ENCODE results near the gene ZNF646.

ZNF646 gene

GRCh38 chr16:31073970-31074813 is at the start of gene ZNF646, which contains the start of gene ZNF668:
TSS of gene ZNF646 (plus strand) at chr16:31074422. CDS start at chr16:31076325, 1,903 bp downstream.
TSS of gene ZNF668 (minus strand) at chr16:31074240. CDS start at chr16:31064459, 9,781 bp downstream.
- Histone ChIP-seq H2AFZ (ENCODE audit: low read depth, low read length, severe bottlenecking) (peak within 1 kb of the TSS; percentile 77), H3K9me2 (replicated peaks; ENCODE audit: insufficient read depth, low read length) (no peaks in the 10 kb centered on the region), H3K4me3 (ENCODE audit: insufficient read depth, low read length, poor library complexity, severe bottlenecking) (peak within 1 kb of the TSS; percentile 79), H3K9me3 (ENCODE audit: insufficient read depth, low read length) (no peaks in the 10 kb centered on the region), H3F3A (ENCODE audit: insufficient read depth) (peaks cover 7% of the 10 kb centered on the region; the same call in 1 of the 2 replicates), H3K27me3 (ENCODE audit: low read length) (no peaks in the 10 kb centered on the region), H3K79me2 (ENCODE audit: insufficient read depth, low read length) (peaks cover 53% of the 10 kb centered on the region), H3K9ac (ENCODE audit: low read length) (peak within 1 kb of the TSS; percentile 77), H3K4me2 (ENCODE audit: low read depth, low read length, poor library complexity, severe bottlenecking) (peak within 1 kb of the TSS; percentile 91), H4K20me1 (ENCODE audit: low read depth, low read length) (no peaks in the 10 kb centered on the region), H3K36me3 (ENCODE audit: low read length) (no peaks in the 10 kb centered on the region), H3K27ac (ENCODE audit: low read depth, low read length) (peak within 1 kb of the TSS; percentile 75)
- TF ChIP-seq EZH2phosphoT487 (conservative IDR thresholded peaks at IDR 0.05; ENCODE audit: low read length) (no peak), CTCF (IDR thresholded peaks at IDR 0.05; ENCODE audit: insufficient read depth, low read length, poor library complexity, severe bottlenecking) (no peak)

GRCh38 chr16:31025339-31025738 is 48.9 kb upstream of the ZNF646 start:
- no peaks in the 10 kb centered on the region for H3K36me3 ChIP-seq (ENCODE audit: low read length)
- H3K27ac ChIP-seq (ENCODE audit: low read depth, low read length): no peak overlapping the region
- no peaks in the 10 kb centered on the region for H3K79me2 ChIP-seq (ENCODE audit: insufficient read depth, low read length)
- TF ChIP-seq EZH2phosphoT487 (conservative IDR thresholded peaks at IDR 0.05; ENCODE audit: low read length) (no peak), CTCF (IDR thresholded peaks at IDR 0.05; ENCODE audit: insufficient read depth, low read length, poor library complexity, severe bottlenecking) (no peak)
- H2AFZ ChIP-seq (ENCODE audit: low read depth, low read length, severe bottlenecking): no peak overlapping the region
- no peak overlapping the region for H3K9ac ChIP-seq (ENCODE audit: low read length)
- H3K4me2 ChIP-seq (ENCODE audit: low read depth, low read length, poor library complexity, severe bottlenecking): no peak overlapping the region
- H3K9me3 ChIP-seq (ENCODE audit: insufficient read depth, low read length): no peaks in the 10 kb centered on the region
- H4K20me1 ChIP-seq (ENCODE audit: low read depth, low read length): no peaks in the 10 kb centered on the region
- H3K27me3 ChIP-seq (ENCODE audit: low read length): no peaks in the 10 kb centered on the region
- no peak overlapping the region for H3K4me3 ChIP-seq (ENCODE audit: insufficient read depth, low read length, poor library complexity, severe bottlenecking)
- H3F3A ChIP-seq (ENCODE audit: insufficient read depth): no peaks in the 10 kb centered on the region
- no peaks in the 10 kb centered on the region for H3K9me2 ChIP-seq (replicated peaks; ENCODE audit: insufficient read depth, low read length)

GRCh38 chr16:31029272-31029671 is 45.0 kb upstream of the ZNF646 start:
- H4K20me1 ChIP-seq (ENCODE audit: low read depth, low read length): no peaks in the 10 kb centered on the region
- no peak overlapping the region for H3K27ac ChIP-seq (ENCODE audit: low read depth, low read length)
- H3K9me3 ChIP-seq (ENCODE audit: insufficient read depth, low read length): no peaks in the 10 kb centered on the region
- H3K27me3 ChIP-seq (ENCODE audit: low read length): no peaks in the 10 kb centered on the region
- no peak overlapping the region for H3K4me3 ChIP-seq (ENCODE audit: insufficient read depth, low read length, poor library complexity, severe bottlenecking)
- peaks cover 10% of the 10 kb centered on the region for H3F3A ChIP-seq (ENCODE audit: insufficient read depth)
- H3K36me3 ChIP-seq (ENCODE audit: low read length): no peaks in the 10 kb centered on the region
- no peak overlapping the region for H2AFZ ChIP-seq (ENCODE audit: low read depth, low read length, severe bottlenecking)
- H3K9ac ChIP-seq (ENCODE audit: low read length): no peak overlapping the region
- TF ChIP-seq CTCF (IDR thresholded peaks at IDR 0.05; ENCODE audit: insufficient read depth, low read length, poor library complexity, severe bottlenecking) (no peak), EZH2phosphoT487 (conservative IDR thresholded peaks at IDR 0.05; ENCODE audit: low read length) (no peak)
- H3K79me2 ChIP-seq (ENCODE audit: insufficient read depth, low read length): no peaks in the 10 kb centered on the region
- H3K4me2 ChIP-seq (ENCODE audit: low read depth, low read length, poor library complexity, severe bottlenecking): no peak overlapping the region
- H3K9me2 ChIP-seq (replicated peaks; ENCODE audit: insufficient read depth, low read length): no peaks in the 10 kb centered on the region

Measured in SU-DHL-6 (cell line).